Activated CD4-positive, alpha-beta T cell treated with anti-CD3 and anti-CD28 coated beads, Interleukin-2, amount 10 ng/mL, durations not matched to agents 7 days and 5 days (primary cell): ENCODE data around the gene NAV2. TPM values are rescaled to one million over a fixed set of nuclear protein-coding genes. Genes with fewer than 3 reads are reported as not detected.

Experiments used
- CTCF ChIA-PET: fragments of 350-600 bp; sonication (Branson Sonifier 250); formaldehyde crosslinking; loops from one replicate; lab custom pipeline; 2021; ENCODE audit warnings: antibody characterized with exemption; lab: Charles Lee
- POLR2A ChIA-PET: fragments of 350-600 bp; sonication (Branson Sonifier 250); formaldehyde crosslinking; loops from one replicate; lab custom pipeline; 2021; ENCODE audit warnings: antibody characterized with exemption; lab: Charles Lee
- DNase-seq: peaks from one replicate; pipeline ENCODE4 v3.0.0-alpha.2; 2020
- H3K27ac Mint-ChIP-seq: one replicate; pipeline ENCODE4 v1.8.0; 2021; ENCODE audit warnings: mild to moderate bottlenecking, moderate library complexity, mixed read lengths
- H3K27me3 Mint-ChIP-seq: one replicate; pipeline ENCODE4 v1.8.0; 2021; ENCODE audit warnings: mixed read lengths
- H3K36me3 Mint-ChIP-seq: one replicate; pipeline ENCODE4 v1.8.0; 2021; ENCODE audit warnings: low read depth, mixed read lengths
- H3K4me1 Mint-ChIP-seq: one replicate; pipeline ENCODE4 v1.8.0; 2021; ENCODE audit warnings: mixed read lengths
- H3K4me3 Mint-ChIP-seq: one replicate; pipeline ENCODE4 v1.8.0; 2021; ENCODE audit warnings: mild to moderate bottlenecking, moderate library complexity, mixed read lengths
- H3K9me3 Mint-ChIP-seq: one replicate; pipeline ENCODE4 v1.8.0; 2021; ENCODE audit warnings: mixed read lengths
- total RNA-seq, 2 experiments: library from RNA; stranded (reverse); gene quantifications; one replicate each; pipeline ENCODE4 v1.2.3, GENCODE V29; 2021

NAV2 gene
- total RNA-seq, 2 experiments from 2014 or later = 0.29 to 1.1 TPM

DNA sequence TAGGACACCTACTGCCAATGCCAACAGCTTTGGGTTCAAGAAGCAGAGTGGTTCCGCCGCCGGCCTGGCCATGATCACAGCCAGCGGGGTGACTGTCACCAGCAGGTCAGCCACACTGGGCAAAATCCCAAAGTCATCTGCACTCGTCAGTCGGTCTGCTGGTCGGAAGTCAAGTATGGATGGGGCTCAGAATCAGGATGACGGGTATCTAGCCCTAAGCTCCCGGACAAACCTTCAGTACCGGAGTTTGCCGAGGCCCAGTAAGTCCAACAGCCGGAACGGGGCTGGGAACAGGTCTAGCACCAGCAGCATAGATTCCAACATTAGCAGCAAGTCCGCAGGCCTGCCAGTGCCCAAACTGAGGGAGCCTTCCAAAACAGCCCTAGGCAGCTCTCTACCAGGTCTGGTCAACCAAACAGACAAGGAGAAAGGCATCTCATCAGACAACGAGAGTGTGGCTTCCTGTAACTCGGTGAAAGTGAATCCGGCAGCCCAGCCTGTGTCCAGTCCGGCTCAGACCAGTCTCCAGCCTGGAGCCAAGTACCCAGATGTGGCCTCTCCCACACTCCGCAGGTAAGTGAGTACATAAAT is 332.6 kb downstream of the NAV2 start:
- Mint-ChIP-seq H3K4me3 (no peak overlapping the region), H3K9me3 (no peaks in the 10 kb centered on the region), H3K4me1 (no peaks in the 10 kb centered on the region), H3K27ac (no peak overlapping the region), H3K27me3 (no peaks in the 10 kb centered on the region), H3K36me3 (no peaks in the 10 kb centered on the region)
- CTCF ChIA-PET = interaction anchor here (1.7 kb wide), 1 partner anchor 11 kb away, joined by 5 read pairs; no protein-coding TSS in a partner anchor
- POLR2A ChIA-PET = no interaction called here
- DNase-seq = no peak

DNA sequence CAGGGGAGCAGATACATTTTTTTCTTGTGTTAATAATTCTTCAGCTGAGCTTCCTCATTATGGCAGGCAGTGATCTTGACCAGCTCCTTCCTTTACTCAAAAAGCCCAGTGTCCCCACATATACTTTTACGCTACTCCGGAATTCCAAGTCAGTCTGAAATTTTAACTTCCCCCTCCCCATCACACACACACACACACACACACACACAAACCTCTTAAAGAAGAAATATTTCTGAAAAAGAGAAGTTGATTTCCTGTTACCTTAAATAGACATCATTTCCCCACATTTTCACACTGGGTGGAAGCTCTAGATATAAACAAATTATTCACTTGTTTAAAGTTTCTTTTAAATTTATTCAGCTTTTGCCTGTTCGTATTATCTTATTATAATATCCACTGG is 333.8 kb downstream of the NAV2 start:
- Mint-ChIP-seq H3K36me3 (no peaks in the 10 kb centered on the region), H3K4me3 (no peak overlapping the region), H3K4me1 (no peaks in the 10 kb centered on the region), H3K27me3 (no peaks in the 10 kb centered on the region), H3K27ac (no peak overlapping the region), H3K9me3 (no peaks in the 10 kb centered on the region)
- ChIA-PET POLR2A (no interaction called here), CTCF (no interaction called here)
- DNase-seq = no peak

DNA sequence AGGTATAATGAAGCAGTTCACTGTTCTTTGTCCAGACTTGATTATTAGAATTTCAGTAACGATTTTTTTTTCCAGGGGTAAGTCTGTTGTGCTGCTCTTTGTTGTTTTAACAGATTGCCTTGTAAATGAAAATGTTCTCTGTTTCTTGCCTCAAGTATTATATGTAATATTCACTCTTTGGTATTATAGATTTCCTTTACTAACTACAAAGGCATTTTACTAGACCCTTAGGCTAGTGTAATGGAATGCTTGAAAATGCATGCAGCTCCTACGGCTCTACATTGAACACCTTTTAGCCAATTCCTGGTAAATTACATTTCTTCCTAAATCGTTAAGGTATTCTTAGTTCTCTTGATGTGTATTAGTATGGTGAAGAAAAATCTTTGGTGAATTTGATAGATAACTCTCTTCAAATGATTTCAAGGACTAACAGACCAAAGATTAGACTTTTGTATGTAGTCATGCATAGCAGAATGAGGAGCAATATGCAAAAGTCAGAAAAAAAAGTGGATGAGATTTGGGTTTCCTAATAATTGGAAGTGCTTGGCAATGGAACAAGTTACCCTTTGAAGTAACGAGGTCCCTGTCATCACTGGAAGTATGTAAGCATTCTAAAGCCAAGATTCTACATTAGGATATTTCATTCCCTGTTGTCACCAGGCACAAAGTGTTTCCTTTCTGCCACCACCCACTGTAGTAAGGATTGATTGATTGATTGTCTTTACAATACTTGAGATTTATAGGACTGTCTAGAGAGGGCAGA is 334.6 kb downstream of the NAV2 start:
- H3K4me1 Mint-ChIP-seq = no peaks in the 10 kb centered on the region
- POLR2A ChIA-PET = no interaction called here
- H3K4me3 Mint-ChIP-seq = no peak overlapping the region
- CTCF ChIA-PET = no interaction called here
- H3K36me3 Mint-ChIP-seq = no peaks in the 10 kb centered on the region
- no peaks in the 10 kb centered on the region for H3K9me3 Mint-ChIP-seq
- no peak for DNase-seq
- no peak overlapping the region for H3K27ac Mint-ChIP-seq
- no peaks in the 10 kb centered on the region for H3K27me3 Mint-ChIP-seq

DNA sequence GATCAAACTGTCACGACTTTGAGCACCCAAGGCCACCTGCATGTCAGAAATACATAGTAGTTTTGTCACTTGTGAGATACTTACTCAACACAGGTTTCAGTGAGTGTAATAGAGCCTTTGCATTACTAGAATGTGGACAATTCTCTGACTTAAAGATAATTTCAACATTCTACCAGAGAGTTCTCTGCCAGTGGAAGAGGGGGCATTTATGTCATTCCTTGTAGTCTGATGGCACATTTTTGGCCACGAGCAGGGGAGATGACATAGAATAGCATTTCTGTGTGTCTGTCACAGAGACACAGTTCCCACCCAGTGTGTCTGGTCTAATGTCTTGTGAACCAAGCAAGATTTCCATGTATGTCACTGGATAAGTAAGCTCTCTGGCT is 335.1 kb downstream of the NAV2 start:
- Mint-ChIP-seq H3K27me3 (no peaks in the 10 kb centered on the region), H3K4me1 (no peaks in the 10 kb centered on the region), H3K27ac (no peak overlapping the region), H3K9me3 (no peaks in the 10 kb centered on the region), H3K4me3 (no peak overlapping the region), H3K36me3 (no peaks in the 10 kb centered on the region)
- ChIA-PET CTCF (no interaction called here), POLR2A (no interaction called here)
- no peak for DNase-seq

DNA sequence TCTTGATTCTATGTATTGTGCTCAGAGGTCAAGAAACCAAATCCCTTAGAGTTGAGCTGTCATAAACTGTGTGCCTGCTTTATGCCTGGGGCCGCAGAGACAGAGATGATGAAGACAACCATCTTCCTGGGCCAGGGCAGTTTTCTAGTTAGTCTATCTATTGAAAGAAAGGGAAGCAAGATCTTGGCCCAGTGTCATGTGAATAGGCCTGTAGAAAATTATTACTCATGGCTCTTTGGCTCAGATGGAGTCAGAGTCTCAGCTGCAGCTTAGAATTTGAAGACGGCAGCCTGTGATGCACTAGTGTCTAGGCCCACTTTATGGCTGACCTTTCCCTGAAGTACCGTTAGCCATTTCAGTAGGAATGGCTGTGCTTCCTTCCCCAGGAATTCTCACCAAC is 335.6 kb downstream of the NAV2 start:
- Mint-ChIP-seq H3K4me1 (no peaks in the 10 kb centered on the region), H3K9me3 (no peaks in the 10 kb centered on the region), H3K27me3 (no peaks in the 10 kb centered on the region), H3K4me3 (no peak overlapping the region), H3K36me3 (no peaks in the 10 kb centered on the region), H3K27ac (no peak overlapping the region)
- DNase-seq = no peak
- POLR2A ChIA-PET = no interaction called here
- CTCF ChIA-PET = no interaction called here

DNA sequence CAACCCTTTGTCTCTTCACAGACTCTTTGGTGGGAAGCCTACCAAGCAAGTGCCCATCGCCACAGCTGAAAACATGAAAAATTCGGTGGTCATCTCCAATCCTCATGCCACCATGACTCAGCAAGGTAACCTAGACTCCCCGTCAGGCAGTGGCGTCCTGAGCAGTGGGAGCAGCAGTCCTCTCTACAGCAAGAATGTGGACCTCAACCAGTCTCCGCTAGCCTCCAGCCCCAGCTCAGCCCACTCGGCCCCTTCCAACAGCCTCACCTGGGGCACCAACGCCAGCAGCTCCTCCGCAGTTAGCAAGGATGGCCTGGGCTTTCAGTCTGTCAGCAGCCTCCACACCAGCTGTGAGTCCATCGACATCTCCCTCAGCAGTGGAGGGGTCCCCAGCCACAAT is 336.1 kb downstream of the NAV2 start:
- CTCF ChIA-PET = interaction anchor here (0.9 kb wide), 1 partner anchor 83 kb away, joined by 4 read pairs; no protein-coding TSS in a partner anchor
- POLR2A ChIA-PET = no interaction called here
- no peak for DNase-seq
- Mint-ChIP-seq H3K27me3 (no peaks in the 10 kb centered on the region), H3K4me3 (no peak overlapping the region), H3K36me3 (no peaks in the 10 kb centered on the region), H3K27ac (no peak overlapping the region), H3K9me3 (no peaks in the 10 kb centered on the region), H3K4me1 (no peaks in the 10 kb centered on the region)

DNA sequence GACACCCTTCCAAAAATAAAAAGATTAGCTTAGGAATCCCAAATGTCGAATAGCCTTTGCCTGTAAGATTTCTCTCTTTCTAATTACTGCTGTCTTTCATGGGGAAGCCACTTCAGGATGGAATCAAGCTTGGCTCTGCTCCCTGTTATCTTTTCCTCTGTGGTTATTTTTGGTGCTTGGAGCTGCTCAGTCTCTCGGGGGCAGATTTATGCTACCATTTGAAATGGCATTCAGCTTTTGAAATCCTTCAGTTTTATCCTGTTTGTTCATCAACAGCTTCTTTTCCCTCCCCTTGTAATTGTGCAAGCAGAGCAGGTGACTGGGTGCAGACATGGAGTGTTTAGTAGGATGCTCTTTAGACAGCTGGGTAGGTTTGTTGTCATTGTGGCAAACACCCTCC is 336.6 kb downstream of the NAV2 start:
- ChIA-PET CTCF (interaction anchor here (0.9 kb wide), 1 partner anchor 83 kb away, joined by 4 read pairs; no protein-coding TSS in a partner anchor), POLR2A (no interaction called here)
- no peak overlapping the region for H3K27ac Mint-ChIP-seq
- no peak overlapping the region for H3K4me3 Mint-ChIP-seq
- no peaks in the 10 kb centered on the region for H3K27me3 Mint-ChIP-seq
- H3K4me1 Mint-ChIP-seq = no peaks in the 10 kb centered on the region
- no peak for DNase-seq
- no peaks in the 10 kb centered on the region for H3K9me3 Mint-ChIP-seq
- H3K36me3 Mint-ChIP-seq = no peaks in the 10 kb centered on the region

DNA sequence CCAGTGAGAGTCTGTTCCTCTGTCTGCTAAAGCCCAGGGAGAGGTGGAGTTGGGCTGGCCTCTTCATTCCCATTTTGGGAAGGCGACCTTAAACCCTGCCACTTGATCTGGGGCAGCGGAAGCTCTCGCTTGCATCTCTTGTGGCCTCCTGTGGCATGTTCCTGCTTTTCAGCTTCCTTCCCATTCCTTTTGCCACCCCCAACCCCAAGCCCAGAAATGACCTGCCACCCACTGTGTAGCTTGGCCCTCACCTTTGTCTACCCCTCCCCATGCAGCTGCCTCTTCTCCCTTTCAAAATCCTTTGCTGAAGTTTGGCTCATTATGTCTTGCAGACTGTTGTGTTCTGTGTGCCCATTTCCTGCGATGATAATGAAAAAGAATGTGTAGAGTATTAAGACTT is 337.4 kb downstream of the NAV2 start:
- Mint-ChIP-seq H3K27me3 (no peaks in the 10 kb centered on the region), H3K27ac (no peak overlapping the region), H3K4me1 (no peaks in the 10 kb centered on the region), H3K36me3 (no peaks in the 10 kb centered on the region), H3K4me3 (no peak overlapping the region), H3K9me3 (no peaks in the 10 kb centered on the region)
- no peak for DNase-seq
- CTCF ChIA-PET = interaction anchor here (1.3 kb wide), 1 partner anchor 14 kb away, joined by 3 read pairs; no protein-coding TSS in a partner anchor
- POLR2A ChIA-PET = no interaction called here

DNA sequence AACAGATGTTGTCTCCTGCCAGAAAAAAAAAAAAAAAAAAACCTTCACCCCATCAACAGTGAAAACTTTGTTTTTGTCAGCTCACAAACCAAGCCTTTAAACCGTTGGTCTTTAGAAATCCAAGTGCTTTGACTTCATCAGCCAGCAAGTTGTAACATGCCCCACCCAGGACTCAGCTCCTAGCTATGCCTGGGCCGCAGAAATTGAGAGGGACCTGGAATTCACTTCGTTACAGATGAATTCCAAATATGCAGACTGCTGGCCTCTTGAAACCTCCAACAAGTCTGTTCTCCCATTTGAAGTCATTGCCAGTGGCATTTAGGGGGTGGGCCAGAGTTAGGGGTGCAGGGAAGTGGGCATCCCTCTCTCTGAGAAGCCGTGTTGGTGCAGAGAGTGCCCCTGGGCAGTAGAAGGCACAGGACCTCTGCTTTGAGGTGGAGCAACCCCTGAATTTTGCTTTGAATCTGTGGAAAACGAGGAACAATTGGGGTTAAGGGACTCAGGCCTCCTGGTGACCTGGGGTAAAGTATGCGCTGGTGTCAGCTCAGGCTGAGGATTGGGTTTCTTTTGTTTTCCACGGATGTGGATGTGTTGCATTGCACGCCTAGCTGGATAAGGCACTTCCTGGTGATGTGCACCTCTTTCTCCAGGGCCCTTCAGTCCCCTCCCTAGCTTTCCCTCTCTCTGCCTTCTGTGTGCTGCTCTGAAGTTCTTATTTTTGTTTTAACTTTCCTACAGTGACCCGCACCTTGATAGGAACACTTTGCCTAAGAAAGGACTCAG is 338.1 kb downstream of the NAV2 start:
- H3K4me3 Mint-ChIP-seq = no peak overlapping the region
- ChIA-PET POLR2A (no interaction called here), CTCF (interaction anchor here (0.6 to 1.3 kb wide), 2 partner anchors 13 to 61 kb away, joined by 3 read pairs; no protein-coding TSS in a partner anchor)
- no peak overlapping the region for H3K27ac Mint-ChIP-seq
- H3K27me3 Mint-ChIP-seq = no peaks in the 10 kb centered on the region
- no peaks in the 10 kb centered on the region for H3K36me3 Mint-ChIP-seq
- no peaks in the 10 kb centered on the region for H3K4me1 Mint-ChIP-seq
- DNase-seq = no peak
- no peaks in the 10 kb centered on the region for H3K9me3 Mint-ChIP-seq

DNA sequence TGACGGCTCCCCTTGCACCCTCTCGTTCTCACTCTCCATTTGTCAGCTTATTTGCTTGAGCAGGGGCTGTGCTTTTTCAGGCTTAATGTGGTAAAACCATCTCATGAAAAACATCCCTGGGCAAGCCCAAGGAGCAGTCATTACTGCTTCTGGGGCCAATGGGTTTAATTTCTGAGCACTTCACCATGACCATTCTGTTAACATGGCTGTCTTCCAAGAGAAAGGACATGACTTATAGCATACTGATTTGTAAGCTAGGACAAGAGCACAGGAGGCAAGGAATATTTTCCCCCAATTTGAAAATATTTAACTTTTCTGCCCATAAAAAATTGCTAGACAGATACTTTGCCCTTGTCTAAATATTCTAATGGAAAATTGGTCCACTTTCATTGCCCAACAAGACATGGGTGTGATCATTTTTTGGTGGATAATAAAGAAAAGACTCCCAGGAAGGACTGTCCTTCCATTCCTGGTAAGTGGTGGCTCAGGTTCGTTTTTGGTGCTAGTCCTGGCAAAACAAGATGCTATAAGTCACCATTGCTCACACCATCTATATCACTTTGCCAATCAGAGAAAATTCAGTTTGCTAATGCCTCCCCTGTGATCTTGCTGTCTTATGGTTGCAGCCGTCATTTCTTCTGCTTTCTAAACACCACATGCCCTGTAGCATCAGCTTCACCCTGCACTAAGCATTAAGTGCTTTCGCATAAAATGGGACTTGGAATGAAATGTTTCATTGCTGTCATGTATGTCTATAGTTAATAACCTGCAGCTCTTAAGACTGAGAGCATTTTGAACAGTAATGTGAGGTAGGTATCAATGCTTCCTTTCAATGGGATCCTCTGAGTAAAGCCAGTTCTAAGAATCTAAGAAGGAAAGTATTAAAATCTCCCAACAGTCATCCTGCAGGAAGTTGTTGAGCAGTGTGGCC is 339.1 kb downstream of the NAV2 start:
- POLR2A ChIA-PET = no interaction called here
- Mint-ChIP-seq H3K4me3 (no peak overlapping the region), H3K27me3 (no peaks in the 10 kb centered on the region), H3K9me3 (no peaks in the 10 kb centered on the region), H3K36me3 (no peaks in the 10 kb centered on the region), H3K4me1 (no peaks in the 10 kb centered on the region), H3K27ac (no peak overlapping the region)
- CTCF ChIA-PET = no interaction called here
- DNase-seq = no peak

DNA sequence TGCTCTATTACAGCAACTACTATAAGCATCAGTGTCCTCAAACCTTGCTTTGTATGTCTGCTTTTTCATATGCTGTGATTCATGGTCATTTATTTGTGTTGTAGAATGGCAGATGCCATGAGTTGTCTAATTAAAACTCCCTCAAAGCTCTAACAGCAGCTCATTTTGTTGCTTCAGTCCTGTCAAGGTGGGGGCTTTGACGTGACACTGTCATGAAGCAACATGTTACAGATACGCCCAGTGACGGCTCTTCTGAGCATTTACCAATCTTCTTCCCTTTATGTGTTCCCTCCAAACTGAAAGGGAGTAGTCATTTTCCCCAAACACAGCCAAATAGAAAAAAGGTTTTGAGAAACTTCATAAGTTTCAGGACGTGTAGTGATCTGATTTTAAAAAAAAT is 340.9 kb downstream of the NAV2 start:
- no peak overlapping the region for H3K27ac Mint-ChIP-seq
- ChIA-PET CTCF (no interaction called here), POLR2A (no interaction called here)
- no peaks in the 10 kb centered on the region for H3K4me1 Mint-ChIP-seq
- H3K27me3 Mint-ChIP-seq = no peaks in the 10 kb centered on the region
- no peaks in the 10 kb centered on the region for H3K36me3 Mint-ChIP-seq
- DNase-seq = no peak
- no peak overlapping the region for H3K4me3 Mint-ChIP-seq
- H3K9me3 Mint-ChIP-seq = no peaks in the 10 kb centered on the region

DNA sequence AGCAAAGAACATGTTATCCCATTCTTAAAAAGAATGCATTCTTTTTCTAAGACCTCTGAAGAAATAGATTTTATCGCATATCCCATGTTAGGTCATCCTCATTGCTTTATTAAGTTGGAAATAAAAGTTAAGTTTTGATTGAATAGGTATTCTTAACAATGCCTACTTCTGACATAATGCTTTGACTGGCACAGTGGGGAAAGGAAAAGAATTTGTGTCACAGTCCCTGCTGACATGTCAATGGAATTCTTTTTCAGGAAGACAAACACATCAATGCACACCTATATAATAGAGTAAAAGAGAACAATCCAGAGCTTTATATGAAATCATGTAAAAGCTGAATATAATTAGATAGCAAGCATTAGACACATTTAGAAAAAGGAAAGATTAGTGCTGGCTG is 341.9 kb downstream of the NAV2 start:
- H3K4me3 Mint-ChIP-seq = no peak overlapping the region
- ChIA-PET POLR2A (no interaction called here), CTCF (interaction anchor here (1.6 kb wide), 1 partner anchor 9 kb away, joined by 4 read pairs; no protein-coding TSS in a partner anchor)
- H3K4me1 Mint-ChIP-seq = no peaks in the 10 kb centered on the region
- no peaks in the 10 kb centered on the region for H3K9me3 Mint-ChIP-seq
- no peak overlapping the region for H3K27ac Mint-ChIP-seq
- no peaks in the 10 kb centered on the region for H3K27me3 Mint-ChIP-seq
- no peak for DNase-seq
- no peaks in the 10 kb centered on the region for H3K36me3 Mint-ChIP-seq
